GM21825 (cell line): ENCODE measurements around the gene ZNF141.
"Not testable (repeated sequence)": the region's sequence is repeated elsewhere in the genome, so short reads cannot be mapped to it uniquely, and the experiment has no call there.

Experiments used
- ATAC-seq: cut with Tn5 transposase; IDR thresholded peaks from one replicate; pipeline ENCODE4 v1.9.1; 2021; ENCODE audit warnings: mild to moderate bottlenecking, moderate library complexity; ENCODE audit not compliant: unreplicated experiment

ZNF141 gene

GRCh38 chr4:337143-337931 lies at the start of gene ZNF141:
ZNF141 (plus strand) TSS chr4:337814; CDS start chr4:337984, 170 bp downstream.
- peak; percentile 92 for ATAC-seq

GRCh38 chr4:288891-289290 lies 48.7 kb upstream of the ZNF141 start:
- ATAC-seq = no peak

GRCh38 chr4:294732-295131 lies 42.9 kb upstream of the ZNF141 start:
- ATAC-seq = no peak

- no peak for ATAC-seq
Measured at GRCh38 chr4:302381-302780, 35.2 kb upstream of the ZNF141 start.

- ATAC-seq = not testable (repeated sequence)
Measured at GRCh38 chr4:304516-304915, 33.1 kb upstream of the ZNF141 start.

- no peak for ATAC-seq
Measured at GRCh38 chr4:304969-305680, 32.5 kb upstream of the ZNF141 start, which contains the start of gene ZNF732. ZNF732 (minus strand) TSS chr4:305474; CDS start chr4:305310, 164 bp downstream.

GRCh38 chr4:306551-306961 lies 31.1 kb upstream of the ZNF141 start:
- ATAC-seq = peak; percentile 77

- no peak for ATAC-seq
Measured at GRCh38 chr4:309807-310206, 27.8 kb upstream of the ZNF141 start.

- ATAC-seq = no peak
Measured at GRCh38 chr4:314296-314903, 23.2 kb upstream of the ZNF141 start.

- no peak for ATAC-seq
Measured at GRCh38 chr4:328729-329128, 8.9 kb upstream of the ZNF141 start.

GRCh38 chr4:335515-335914 lies 2.1 kb upstream of the ZNF141 start:
- ATAC-seq = no peak

- ATAC-seq = peak; percentile 3
Measured at GRCh38 chr4:336099-336892, 1.3 kb upstream of the ZNF141 start.

GRCh38 chr4:336893-337142 lies 796 bp upstream of the ZNF141 start:
- ATAC-seq = no peak

- peak; percentile 25 for ATAC-seq
Measured at GRCh38 chr4:337932-338758, 531 bp downstream of the ZNF141 start.

- no peak for ATAC-seq
Measured at GRCh38 chr4:338759-339097, 1.1 kb downstream of the ZNF141 start.

GRCh38 chr4:340011-340410 lies 2.4 kb downstream of the ZNF141 start:
- ATAC-seq = no peak

GRCh38 chr4:373062-373839 lies 35.6 kb downstream of the ZNF141 start:
- no peak for ATAC-seq

GRCh38 chr4:374298-375160 lies 36.9 kb downstream of the ZNF141 start:
- no peak for ATAC-seq
